T-helper 2 cell treated with Interferon-gamma antibody and Interleukin-4, amounts not matched to agents 5 μg/mL and 100 μg/mL, for 36 hours (primary cell): ENCODE data around the gene TMEM176A.

Experiments used
- DNase-seq: peaks from one replicate; pipeline ENCODE4 v3.0.0; 2021; ENCODE audit warnings: low spot score
- H3K27ac Mint-ChIP-seq: one replicate; pipeline ENCODE4 v1.8.0; 2021; ENCODE audit warnings: mild to moderate bottlenecking, mixed read lengths
- H3K27me3 Mint-ChIP-seq: one replicate; pipeline ENCODE4 v1.8.0; 2021; ENCODE audit warnings: low read depth, mixed read lengths
- H3K36me3 Mint-ChIP-seq: one replicate; pipeline ENCODE4 v1.8.0; 2021; ENCODE audit warnings: low read depth, mixed read lengths
- H3K4me1 Mint-ChIP-seq: one replicate; pipeline ENCODE4 v1.8.0; 2021; ENCODE audit warnings: low read depth, mixed read lengths
- H3K4me3 Mint-ChIP-seq: one replicate; pipeline ENCODE4 v1.8.0; 2022; ENCODE audit warnings: mild to moderate bottlenecking, moderate library complexity, mixed read lengths
- H3K9me3 Mint-ChIP-seq: one replicate; pipeline ENCODE4 v1.8.0; 2021; ENCODE audit warnings: mixed read lengths

TMEM176A gene

GRCh38 chr7:150818971-150819370, 18.4 kb downstream of the TMEM176A start:
- H3K27ac Mint-ChIP-seq = no peak overlapping the region
- no peak for DNase-seq
- peaks cover 13% of the 10 kb centered on the region for H3K9me3 Mint-ChIP-seq
- H3K36me3 Mint-ChIP-seq = no peaks in the 10 kb centered on the region
- H3K27me3 Mint-ChIP-seq = peaks cover 14% of the 10 kb centered on the region
- no peak overlapping the region for H3K4me3 Mint-ChIP-seq
- no peaks in the 10 kb centered on the region for H3K4me1 Mint-ChIP-seq

- no peak for DNase-seq
- peaks cover 14% of the 10 kb centered on the region for H3K27me3 Mint-ChIP-seq
- H3K4me3 Mint-ChIP-seq = no peak overlapping the region
- H3K36me3 Mint-ChIP-seq = no peaks in the 10 kb centered on the region
- peaks cover 13% of the 10 kb centered on the region for H3K9me3 Mint-ChIP-seq
- no peak overlapping the region for H3K27ac Mint-ChIP-seq
- no peaks in the 10 kb centered on the region for H3K4me1 Mint-ChIP-seq
Observed at GRCh38 chr7:150820148-150820547, 19.6 kb downstream of the TMEM176A start.

GRCh38 chr7:150820578-150821198, 20.1 kb downstream of the TMEM176A start:
- no peaks in the 10 kb centered on the region for H3K36me3 Mint-ChIP-seq
- peaks cover 11% of the 10 kb centered on the region for H3K9me3 Mint-ChIP-seq
- no peak overlapping the region for H3K27ac Mint-ChIP-seq
- no peak for DNase-seq
- H3K4me3 Mint-ChIP-seq = no peak overlapping the region
- peaks cover 14% of the 10 kb centered on the region for H3K27me3 Mint-ChIP-seq
- no peaks in the 10 kb centered on the region for H3K4me1 Mint-ChIP-seq

- no peaks in the 10 kb centered on the region for H3K4me1 Mint-ChIP-seq
- no peak overlapping the region for H3K27ac Mint-ChIP-seq
- H3K27me3 Mint-ChIP-seq = peaks cover 21% of the 10 kb centered on the region
- no peak for DNase-seq
- H3K36me3 Mint-ChIP-seq = no peaks in the 10 kb centered on the region
- H3K9me3 Mint-ChIP-seq = no peaks in the 10 kb centered on the region
- H3K4me3 Mint-ChIP-seq = no peak overlapping the region
Observed at GRCh38 chr7:150823043-150823442, 22.5 kb downstream of the TMEM176A start.

GRCh38 chr7:150823484-150824126, 23.0 kb downstream of the TMEM176A start:
- Mint-ChIP-seq H3K4me3 (no peak overlapping the region), H3K36me3 (no peaks in the 10 kb centered on the region), H3K27ac (no peak overlapping the region), H3K4me1 (no peaks in the 10 kb centered on the region), H3K27me3 (peaks cover 21% of the 10 kb centered on the region), H3K9me3 (no peaks in the 10 kb centered on the region)
- no peak for DNase-seq

- Mint-ChIP-seq H3K27me3 (peaks cover 25% of the 10 kb centered on the region), H3K36me3 (no peaks in the 10 kb centered on the region), H3K4me3 (no peak overlapping the region), H3K4me1 (no peaks in the 10 kb centered on the region), H3K9me3 (no peaks in the 10 kb centered on the region), H3K27ac (no peak overlapping the region)
- no peak for DNase-seq
Observed at GRCh38 chr7:150824379-150825177, 24.0 kb downstream of the TMEM176A start.

- peaks cover 30% of the 10 kb centered on the region for H3K27me3 Mint-ChIP-seq
Observed at GRCh38 chr7:150826061-150826849, 25.7 kb downstream of the TMEM176A start.

GRCh38 chr7:150828384-150828783, 27.8 kb downstream of the TMEM176A start:
- Mint-ChIP-seq H3K9me3 (no peaks in the 10 kb centered on the region), H3K4me1 (no peaks in the 10 kb centered on the region), H3K27ac (no peak overlapping the region), H3K4me3 (no peak overlapping the region), H3K36me3 (no peaks in the 10 kb centered on the region), H3K27me3 (peaks cover 31% of the 10 kb centered on the region)
- DNase-seq = no peak

More at GRCh38 chr7:150826061-150826849, 25.7 kb downstream of the TMEM176A start:
- Mint-ChIP-seq H3K36me3 (no peaks in the 10 kb centered on the region), H3K27ac (no peak overlapping the region), H3K9me3 (no peaks in the 10 kb centered on the region), H3K4me3 (no peak overlapping the region), H3K4me1 (no peaks in the 10 kb centered on the region)
- DNase-seq = no peak

GRCh38 chr7:150829426-150829825, 28.9 kb downstream of the TMEM176A start:
- Mint-ChIP-seq H3K4me1 (no peaks in the 10 kb centered on the region), H3K9me3 (no peaks in the 10 kb centered on the region), H3K36me3 (no peaks in the 10 kb centered on the region), H3K4me3 (no peak overlapping the region), H3K27ac (no peak overlapping the region), H3K27me3 (peaks cover 35% of the 10 kb centered on the region)
- DNase-seq = no peak

- Mint-ChIP-seq H3K27me3 (peaks cover 35% of the 10 kb centered on the region), H3K9me3 (no peaks in the 10 kb centered on the region)
Observed at GRCh38 chr7:150830937-150831336, 30.4 kb downstream of the TMEM176A start.

GRCh38 chr7:150831851-150832250, 31.3 kb downstream of the TMEM176A start:
- H3K4me1 Mint-ChIP-seq = no peaks in the 10 kb centered on the region
- H3K9me3 Mint-ChIP-seq = no peaks in the 10 kb centered on the region
- H3K27ac Mint-ChIP-seq = no peak overlapping the region
- H3K27me3 Mint-ChIP-seq = peaks cover 27% of the 10 kb centered on the region
- no peak for DNase-seq
- no peak overlapping the region for H3K4me3 Mint-ChIP-seq
- no peaks in the 10 kb centered on the region for H3K36me3 Mint-ChIP-seq

More at GRCh38 chr7:150830937-150831336, 30.4 kb downstream of the TMEM176A start:
- H3K4me3 Mint-ChIP-seq = no peak overlapping the region
- H3K4me1 Mint-ChIP-seq = no peaks in the 10 kb centered on the region
- DNase-seq = no peak
- no peak overlapping the region for H3K27ac Mint-ChIP-seq
- H3K36me3 Mint-ChIP-seq = no peaks in the 10 kb centered on the region

- Mint-ChIP-seq H3K36me3 (no peaks in the 10 kb centered on the region), H3K4me3 (no peak overlapping the region), H3K27ac (no peak overlapping the region), H3K9me3 (no peaks in the 10 kb centered on the region), H3K4me1 (no peaks in the 10 kb centered on the region), H3K27me3 (peaks cover 9% of the 10 kb centered on the region)
- no peak for DNase-seq
Observed at GRCh38 chr7:150835019-150835418, 34.5 kb downstream of the TMEM176A start.

- no peak for DNase-seq
- Mint-ChIP-seq H3K4me3 (no peak overlapping the region), H3K27me3 (peaks cover 9% of the 10 kb centered on the region), H3K36me3 (no peaks in the 10 kb centered on the region), H3K9me3 (no peaks in the 10 kb centered on the region), H3K4me1 (no peaks in the 10 kb centered on the region), H3K27ac (no peak overlapping the region)
Observed at GRCh38 chr7:150835702-150836280, 35.2 kb downstream of the TMEM176A start.
